Measurements from ENCODE around the gene SLC2A8.

GRCh38 chr9:127438394-127438793, 41.4 kb downstream of the SLC2A8 start:
- TF ChIP-seq JUN (CRISPR knock-in tag; IDR thresholded peaks at IDR 0.05) (no peak), ZNF232 (CRISPR knock-in tag; IDR thresholded peaks at IDR 0.05) (no peak), ZBTB21 (CRISPR knock-in tag; IDR thresholded peaks at IDR 0.05; ENCODE audit: borderline replicate concordance) (no peak), NR2C2 (CRISPR knock-in tag; IDR thresholded peaks at IDR 0.05) (no peak)
- TF ChIP-seq, protein P1, sequence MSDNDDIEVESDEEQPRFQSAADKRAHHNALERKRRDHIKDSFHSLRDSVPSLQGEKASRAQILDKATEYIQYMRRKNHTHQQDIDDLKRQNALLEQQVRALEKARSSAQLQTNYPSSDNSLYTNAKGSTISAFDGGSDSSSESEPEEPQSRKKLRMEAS (CRISPR knock-in tag; IDR thresholded peaks at IDR 0.05): no peak
- TF ChIP-seq, protein P2, sequence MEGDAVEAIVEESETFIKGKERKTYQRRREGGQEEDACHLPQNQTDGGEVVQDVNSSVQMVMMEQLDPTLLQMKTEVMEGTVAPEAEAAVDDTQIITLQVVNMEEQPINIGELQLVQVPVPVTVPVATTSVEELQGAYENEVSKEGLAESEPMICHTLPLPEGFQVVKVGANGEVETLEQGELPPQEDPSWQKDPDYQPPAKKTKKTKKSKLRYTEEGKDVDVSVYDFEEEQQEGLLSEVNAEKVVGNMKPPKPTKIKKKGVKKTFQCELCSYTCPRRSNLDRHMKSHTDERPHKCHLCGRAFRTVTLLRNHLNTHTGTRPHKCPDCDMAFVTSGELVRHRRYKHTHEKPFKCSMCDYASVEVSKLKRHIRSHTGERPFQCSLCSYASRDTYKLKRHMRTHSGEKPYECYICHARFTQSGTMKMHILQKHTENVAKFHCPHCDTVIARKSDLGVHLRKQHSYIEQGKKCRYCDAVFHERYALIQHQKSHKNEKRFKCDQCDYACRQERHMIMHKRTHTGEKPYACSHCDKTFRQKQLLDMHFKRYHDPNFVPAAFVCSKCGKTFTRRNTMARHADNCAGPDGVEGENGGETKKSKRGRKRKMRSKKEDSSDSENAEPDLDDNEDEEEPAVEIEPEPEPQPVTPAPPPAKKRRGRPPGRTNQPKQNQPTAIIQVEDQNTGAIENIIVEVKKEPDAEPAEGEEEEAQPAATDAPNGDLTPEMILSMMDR (IDR thresholded peaks at IDR 0.05): no peak

All from WTC11 (cell line).